Stimulated activated naive CD8-positive, alpha-beta T cell treated with anti-CD3 and anti-CD28 coated beads, Interleukin-15, Interleukin-2, amounts not matched to agents 100 U/mL and 50 U/mL, for 24 hours (primary cell): Measurements from ENCODE around the gene EEF1AKMT3.

Experiments used
- ATAC-seq: fragments of 150-1000 bp; cut with Tn5 transposase; one replicate; pipeline ENCODE4 v1.10.0; 2021
- DNase-seq: peaks from one replicate; pipeline ENCODE4 v3.0.0; 2021

EEF1AKMT3 gene

GRCh38 chr12:57783466-57783801 lies 11.0 kb downstream of the EEF1AKMT3 start:
- DNase-seq (no peak), ATAC-seq (no peak)

- no peak for DNase-seq
- ATAC-seq: no peak
Observed at GRCh38 chr12:57783861-57784260, 11.4 kb downstream of the EEF1AKMT3 start.

GRCh38 chr12:57793920-57794319 lies 21.5 kb downstream of the EEF1AKMT3 start:
- ATAC-seq: no peak
- DNase-seq: no peak

GRCh38 chr12:57795354-57795753 lies 22.9 kb downstream of the EEF1AKMT3 start:
- no peak for DNase-seq
- no peak for ATAC-seq

- ATAC-seq (no peak), DNase-seq (no peak)
Observed at GRCh38 chr12:57796996-57797395, 24.6 kb downstream of the EEF1AKMT3 start.

GRCh38 chr12:57797933-57798332 lies 25.5 kb downstream of the EEF1AKMT3 start:
- ATAC-seq (no peak), DNase-seq (no peak)

- no peak for ATAC-seq
- no peak for DNase-seq
Observed at GRCh38 chr12:57800965-57801364, 28.6 kb downstream of the EEF1AKMT3 start.

- ATAC-seq (no peak), DNase-seq (no peak)
Observed at GRCh38 chr12:57802607-57803006, 30.2 kb downstream of the EEF1AKMT3 start.

GRCh38 chr12:57803319-57803893 lies 31.0 kb downstream of the EEF1AKMT3 start:
- ATAC-seq: no peak
- peak; percentile 34 for DNase-seq

- no peak for ATAC-seq
- DNase-seq: no peak
Observed at GRCh38 chr12:57806677-57807076, 34.3 kb downstream of the EEF1AKMT3 start.

GRCh38 chr12:57807285-57807684 lies 34.9 kb downstream of the EEF1AKMT3 start:
- ATAC-seq: no peak
- DNase-seq: no peak

GRCh38 chr12:57808351-57808750 lies 35.9 kb downstream of the EEF1AKMT3 start:
- no peak for ATAC-seq
- DNase-seq: no peak

- no peak for ATAC-seq
- no peak for DNase-seq
Observed at GRCh38 chr12:57809425-57809824, 37.0 kb downstream of the EEF1AKMT3 start.

- no peak for ATAC-seq
- no peak for DNase-seq
Observed at GRCh38 chr12:57810450-57810849, 38.0 kb downstream of the EEF1AKMT3 start.

GRCh38 chr12:57811028-57811755 lies 38.8 kb downstream of the EEF1AKMT3 start:
- DNase-seq (no peak), ATAC-seq (no peak)

- ATAC-seq: no peak
- no peak for DNase-seq
Observed at GRCh38 chr12:57813111-57813970, 40.9 kb downstream of the EEF1AKMT3 start.

- DNase-seq: no peak
- no peak for ATAC-seq
Observed at GRCh38 chr12:57813971-57814772, 41.8 kb downstream of the EEF1AKMT3 start.

GRCh38 chr12:57815177-57816000 lies 43.0 kb downstream of the EEF1AKMT3 start:
- DNase-seq (no peak), ATAC-seq (no peak)

GRCh38 chr12:57816001-57816854 lies 43.8 kb downstream of the EEF1AKMT3 start:
- ATAC-seq (no peak), DNase-seq (no peak)

- ATAC-seq: no peak
- no peak for DNase-seq
Observed at GRCh38 chr12:57816855-57817151, 44.4 kb downstream of the EEF1AKMT3 start.
